ENCODE measurements around the gene ENTR1.
A peak's percentile ranks its signal among the peaks of the same experiment; 100 is the strongest.

The ENTR1 gene

DNA sequence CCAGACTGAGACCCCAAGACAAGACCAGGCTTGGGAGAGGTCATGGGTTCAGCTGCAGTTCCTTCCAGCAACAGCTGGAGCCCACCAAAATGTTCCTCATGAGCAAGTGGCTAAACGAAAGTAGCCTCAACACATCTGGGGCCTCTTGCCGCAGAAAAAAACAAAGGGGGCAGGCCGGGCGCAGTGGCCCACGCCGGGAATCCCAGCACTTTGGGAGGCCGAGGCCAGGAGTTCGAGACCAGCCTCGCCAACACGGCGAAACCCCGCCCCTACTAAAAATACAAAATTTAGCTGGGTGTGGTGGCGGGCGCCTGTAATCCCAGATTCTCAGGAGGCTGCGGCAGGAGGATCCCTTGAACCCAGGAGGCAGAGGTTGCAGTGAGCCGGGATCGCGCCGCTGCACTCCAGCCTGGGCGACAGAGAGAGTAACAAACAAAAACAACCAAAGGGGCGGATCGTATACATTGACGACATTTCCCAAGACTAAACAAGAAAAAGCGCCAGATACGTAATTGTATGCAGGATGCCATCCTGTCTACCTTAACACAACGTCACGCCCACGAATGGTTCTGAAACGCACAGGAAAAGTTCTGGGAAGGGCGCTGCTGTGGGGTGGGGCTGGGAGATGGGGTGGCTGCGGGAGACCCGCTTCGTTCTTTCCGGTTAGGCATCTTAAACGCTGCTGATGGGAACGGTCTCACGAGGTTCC, 27.6 kb upstream of the ENTR1 start:
- no peak overlapping the region for H3K27ac ChIP-seq (ENCODE audit: low read depth, low read length, severe bottlenecking)
- H3K9me3 ChIP-seq (ENCODE audit: control insufficient read depth, low read length) = no peaks in the 10 kb centered on the region
- 64% methylated on average over 27 to 35 of the region's 37 CpGs for WGBS, 2 experiments (ENCODE audit: insufficient coverage in 2 of 2)
- H3K4me3 ChIP-seq (ENCODE audit: extremely low read depth, insufficient read depth, low read length, poor library complexity, severe bottlenecking) = peak overlapping the region; percentile 84
- H3K36me3 ChIP-seq (ENCODE audit: control insufficient read depth, insufficient read depth, low read length) = peaks cover 52% of the 10 kb centered on the region
- H3K4me1 ChIP-seq (ENCODE audit: control insufficient read depth, insufficient read depth, low read length, poor library complexity, severe bottlenecking) = peaks cover 11% of the 10 kb centered on the region

DNA sequence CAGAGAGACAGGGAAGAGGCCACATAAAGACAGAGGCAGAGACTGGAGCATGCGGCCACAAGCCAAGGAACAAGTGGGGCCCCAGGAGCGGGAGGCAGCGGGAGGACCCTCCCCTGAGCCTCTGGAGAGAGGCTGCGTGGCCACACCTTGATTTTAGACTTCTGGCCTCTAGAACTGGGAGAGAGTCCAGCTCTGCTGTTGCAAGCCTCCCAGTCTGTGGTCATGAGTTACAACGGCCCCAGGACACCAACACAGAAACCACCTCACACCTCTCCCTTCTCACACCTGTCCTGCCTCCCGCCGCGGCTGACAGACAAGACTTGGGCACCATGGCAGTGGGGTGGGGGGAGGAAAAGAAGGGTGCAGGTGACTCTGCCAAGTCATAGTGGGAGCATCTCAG, 27.0 kb upstream of the ENTR1 start:
- no peak overlapping the region for H3K27ac ChIP-seq (ENCODE audit: low read depth, low read length, severe bottlenecking)
- peaks cover 11% of the 10 kb centered on the region for H3K4me1 ChIP-seq (ENCODE audit: control insufficient read depth, insufficient read depth, low read length, poor library complexity, severe bottlenecking)
- peak overlapping the region; percentile 84 for H3K4me3 ChIP-seq (ENCODE audit: extremely low read depth, insufficient read depth, low read length, poor library complexity, severe bottlenecking)
- H3K9me3 ChIP-seq (ENCODE audit: control insufficient read depth, low read length) = no peaks in the 10 kb centered on the region
- peaks cover 52% of the 10 kb centered on the region for H3K36me3 ChIP-seq (ENCODE audit: control insufficient read depth, insufficient read depth, low read length)
- WGBS, 2 experiments (ENCODE audit: insufficient coverage in 2 of 2) = 96 to 97% methylated on average over 4 of the region's 8 CpGs

DNA sequence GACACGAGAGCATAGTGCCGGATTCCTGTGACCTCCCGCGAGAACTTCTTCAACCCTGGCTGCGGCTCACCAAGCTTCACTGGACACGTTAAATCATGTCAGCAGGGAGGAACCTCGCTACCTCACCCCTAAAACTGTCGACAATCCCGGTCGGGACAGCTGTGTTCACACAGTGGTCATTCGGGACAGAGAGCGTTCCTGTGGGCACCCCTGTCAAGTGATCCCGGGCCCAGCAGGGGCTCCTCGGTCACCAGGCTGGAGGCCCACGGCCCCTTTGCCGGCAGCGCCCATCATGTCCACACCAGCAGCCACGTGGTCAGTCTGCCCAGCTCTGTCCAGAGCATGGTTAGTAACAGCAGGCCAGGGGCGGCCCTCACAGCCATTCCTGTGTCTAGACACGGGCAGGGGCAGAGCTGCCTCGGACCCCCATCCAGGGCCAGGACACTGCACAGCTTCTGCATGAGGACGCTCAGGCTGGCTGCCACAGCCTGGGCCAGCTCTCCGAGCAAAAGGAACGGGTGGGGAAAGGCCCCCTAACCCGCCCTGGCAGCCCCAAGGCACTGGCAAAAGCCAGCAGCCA, 25.7 kb upstream of the ENTR1 start:
- H3K4me1 ChIP-seq (ENCODE audit: control insufficient read depth, insufficient read depth, low read length, poor library complexity, severe bottlenecking) = peaks cover 11% of the 10 kb centered on the region
- H3K4me3 ChIP-seq (ENCODE audit: extremely low read depth, insufficient read depth, low read length, poor library complexity, severe bottlenecking) = no peak overlapping the region
- no peaks in the 10 kb centered on the region for H3K9me3 ChIP-seq (ENCODE audit: control insufficient read depth, low read length)
- no peak overlapping the region for H3K27ac ChIP-seq (ENCODE audit: low read depth, low read length, severe bottlenecking)
- H3K36me3 ChIP-seq (ENCODE audit: control insufficient read depth, insufficient read depth, low read length) = peaks cover 46% of the 10 kb centered on the region
- 84 to 88% methylated on average over 25 of the region's 25 CpGs for WGBS, 2 experiments (ENCODE audit: insufficient coverage in 2 of 2)

- Histone ChIP-seq H3K27ac (ENCODE audit: low read depth, low read length, severe bottlenecking) (no peak overlapping the region), H3K9me3 (ENCODE audit: control insufficient read depth, low read length) (no peaks in the 10 kb centered on the region), H3K36me3 (ENCODE audit: control insufficient read depth, insufficient read depth, low read length) (peaks cover 47% of the 10 kb centered on the region), H3K4me3 (ENCODE audit: extremely low read depth, insufficient read depth, low read length, poor library complexity, severe bottlenecking) (no peak overlapping the region), H3K4me1 (ENCODE audit: control insufficient read depth, insufficient read depth, low read length, poor library complexity, severe bottlenecking) (peaks cover 8% of the 10 kb centered on the region)
- WGBS, 2 experiments (ENCODE audit: insufficient coverage in 2 of 2) = 98 to 99% methylated on average over 10 to 11 of the region's 17 CpGs
Observed at GRCh38 chr9:136434580-136435169, 24.3 kb upstream of the ENTR1 start.

GRCh38 chr9:136433849-136434579, 23.6 kb upstream of the ENTR1 start:
- Histone ChIP-seq H3K4me3 (ENCODE audit: extremely low read depth, insufficient read depth, low read length, poor library complexity, severe bottlenecking) (no peak overlapping the region), H3K36me3 (ENCODE audit: control insufficient read depth, insufficient read depth, low read length) (peaks cover 53% of the 10 kb centered on the region), H3K27ac (ENCODE audit: low read depth, low read length, severe bottlenecking) (no peak overlapping the region), H3K4me1 (ENCODE audit: control insufficient read depth, insufficient read depth, low read length, poor library complexity, severe bottlenecking) (peaks cover 8% of the 10 kb centered on the region), H3K9me3 (ENCODE audit: control insufficient read depth, low read length) (no peaks in the 10 kb centered on the region)
- WGBS, 2 experiments (ENCODE audit: insufficient coverage in 2 of 2) = 95 to 96% methylated on average over 33 to 35 of the region's 37 CpGs

- H3K36me3 ChIP-seq (ENCODE audit: control insufficient read depth, insufficient read depth, low read length) = peaks cover 61% of the 10 kb centered on the region
- H3K27ac ChIP-seq (ENCODE audit: low read depth, low read length, severe bottlenecking) = no peak overlapping the region
- no peaks in the 10 kb centered on the region for H3K9me3 ChIP-seq (ENCODE audit: control insufficient read depth, low read length)
- peaks cover 8% of the 10 kb centered on the region for H3K4me1 ChIP-seq (ENCODE audit: control insufficient read depth, insufficient read depth, low read length, poor library complexity, severe bottlenecking)
- WGBS, 2 experiments (ENCODE audit: insufficient coverage in 2 of 2) = 92 to 94% methylated on average over 22 to 35 of the region's 36 CpGs
- no peak overlapping the region for H3K4me3 ChIP-seq (ENCODE audit: extremely low read depth, insufficient read depth, low read length, poor library complexity, severe bottlenecking)
Observed at GRCh38 chr9:136433043-136433715, 22.8 kb upstream of the ENTR1 start.

- peaks cover 64% of the 10 kb centered on the region for H3K36me3 ChIP-seq (ENCODE audit: control insufficient read depth, insufficient read depth, low read length)
- no peak overlapping the region for H3K27ac ChIP-seq (ENCODE audit: low read depth, low read length, severe bottlenecking)
- no peaks in the 10 kb centered on the region for H3K9me3 ChIP-seq (ENCODE audit: control insufficient read depth, low read length)
- H3K4me1 ChIP-seq (ENCODE audit: control insufficient read depth, insufficient read depth, low read length, poor library complexity, severe bottlenecking) = peaks cover 4% of the 10 kb centered on the region
- H3K4me3 ChIP-seq (ENCODE audit: extremely low read depth, insufficient read depth, low read length, poor library complexity, severe bottlenecking) = no peak overlapping the region
- 85 to 86% methylated on average over 25 to 26 of the region's 26 CpGs for WGBS, 2 experiments (ENCODE audit: insufficient coverage in 2 of 2)
Observed at GRCh38 chr9:136432591-136432990, 22.2 kb upstream of the ENTR1 start.

- Histone ChIP-seq H3K36me3 (ENCODE audit: control insufficient read depth, insufficient read depth, low read length) (peaks cover 62% of the 10 kb centered on the region), H3K4me3 (ENCODE audit: extremely low read depth, insufficient read depth, low read length, poor library complexity, severe bottlenecking) (no peak overlapping the region), H3K27ac (ENCODE audit: low read depth, low read length, severe bottlenecking) (no peak overlapping the region), H3K4me1 (ENCODE audit: control insufficient read depth, insufficient read depth, low read length, poor library complexity, severe bottlenecking) (no peaks in the 10 kb centered on the region), H3K9me3 (ENCODE audit: control insufficient read depth, low read length) (no peaks in the 10 kb centered on the region)
- whole genome bisulfite sequencing, 2 experiments (ENCODE audit: insufficient coverage in 2 of 2) = 96 to 97% methylated on average over 32 of the region's 36 CpGs
Observed at GRCh38 chr9:136431782-136432350, 21.5 kb upstream of the ENTR1 start.

DNA sequence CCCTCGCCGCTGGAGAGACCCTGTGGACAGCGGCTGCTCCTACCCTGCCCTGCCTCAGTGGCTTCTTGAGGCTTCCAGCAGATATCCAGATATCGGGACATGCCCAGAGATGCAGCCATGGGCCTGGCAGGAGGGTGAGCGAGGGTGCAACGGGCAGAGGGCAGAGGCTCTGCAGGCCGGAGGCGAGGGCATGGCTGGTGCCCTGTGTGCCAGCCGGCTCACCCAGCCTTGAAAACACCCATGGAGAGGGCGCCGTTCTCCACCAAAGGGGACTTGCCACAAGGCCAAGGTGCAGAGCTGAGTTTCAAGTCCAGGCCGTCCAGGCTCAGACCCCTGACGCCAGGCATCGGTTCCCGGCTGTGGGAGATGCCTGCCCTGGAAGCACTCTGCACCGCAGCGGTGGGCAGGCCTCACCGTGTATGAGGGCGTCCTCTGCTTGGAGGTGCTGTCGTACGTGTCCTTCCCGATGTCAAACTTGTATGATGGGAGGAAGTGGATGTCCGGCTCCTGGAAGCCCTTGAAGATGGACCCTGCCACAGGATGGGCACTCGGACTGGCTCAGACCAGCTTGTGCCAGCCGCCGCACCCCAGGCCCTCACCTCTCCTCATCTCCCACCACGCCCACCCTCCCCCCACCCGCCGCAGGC, 20.3 kb upstream of the ENTR1 start:
- Histone ChIP-seq H3K36me3 (ENCODE audit: control insufficient read depth, insufficient read depth, low read length) (peaks cover 65% of the 10 kb centered on the region), H3K4me1 (ENCODE audit: control insufficient read depth, insufficient read depth, low read length, poor library complexity, severe bottlenecking) (no peaks in the 10 kb centered on the region), H3K4me3 (ENCODE audit: extremely low read depth, insufficient read depth, low read length, poor library complexity, severe bottlenecking) (no peak overlapping the region), H3K9me3 (ENCODE audit: control insufficient read depth, low read length) (no peaks in the 10 kb centered on the region), H3K27ac (ENCODE audit: low read depth, low read length, severe bottlenecking) (no peak overlapping the region)
- 97 to 98% methylated on average over 16 to 20 of the region's 29 CpGs for WGBS, 2 experiments (ENCODE audit: insufficient coverage in 2 of 2)

Measured in mesodermal cell (in vitro differentiated cells).